Measurements from ENCODE around the gene FLAD1.

FLAD1 gene

DNA sequence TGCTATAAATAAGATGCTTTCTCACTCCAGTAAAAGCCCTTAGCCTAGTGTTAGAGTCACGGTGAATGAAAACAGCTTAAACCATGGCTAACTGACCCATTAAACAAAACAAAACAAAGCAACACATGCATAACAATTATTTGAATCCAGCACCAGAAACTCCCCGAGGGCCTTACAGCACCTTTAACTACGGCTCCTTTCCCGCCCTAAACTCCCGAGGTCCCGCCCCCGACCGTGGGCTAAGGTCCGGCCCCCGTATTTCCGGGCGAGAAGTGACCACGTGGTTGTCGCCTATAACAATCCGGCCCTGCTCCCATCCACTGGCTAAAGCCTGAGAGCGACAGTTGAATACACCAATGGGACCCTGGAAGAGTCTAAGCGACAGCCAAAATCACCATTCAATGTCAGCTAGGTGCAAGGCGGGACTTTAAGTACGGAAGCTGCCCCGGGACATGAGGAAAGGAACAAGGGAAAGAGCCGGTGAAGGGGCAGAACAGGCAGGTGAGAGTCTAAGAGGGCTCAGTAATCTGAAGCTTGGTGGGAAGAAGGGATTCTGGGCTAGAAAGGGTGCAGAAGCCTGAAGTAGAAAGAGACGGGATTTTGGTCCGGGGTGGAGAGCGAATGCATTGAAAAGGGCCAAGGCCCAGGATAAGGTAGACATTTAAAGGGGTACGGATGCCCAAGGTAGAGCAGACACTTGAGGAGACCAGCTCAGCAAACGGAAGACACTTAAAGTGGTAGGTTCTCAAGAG lies at the start of gene FLAD1:
Gene FLAD1 (plus strand): TSS at position 448 of the 752 bp plus-strand sequence. CDS start 351 bp downstream, outside the sequence.
- peak; percentile 100 for DNase-seq

DNA sequence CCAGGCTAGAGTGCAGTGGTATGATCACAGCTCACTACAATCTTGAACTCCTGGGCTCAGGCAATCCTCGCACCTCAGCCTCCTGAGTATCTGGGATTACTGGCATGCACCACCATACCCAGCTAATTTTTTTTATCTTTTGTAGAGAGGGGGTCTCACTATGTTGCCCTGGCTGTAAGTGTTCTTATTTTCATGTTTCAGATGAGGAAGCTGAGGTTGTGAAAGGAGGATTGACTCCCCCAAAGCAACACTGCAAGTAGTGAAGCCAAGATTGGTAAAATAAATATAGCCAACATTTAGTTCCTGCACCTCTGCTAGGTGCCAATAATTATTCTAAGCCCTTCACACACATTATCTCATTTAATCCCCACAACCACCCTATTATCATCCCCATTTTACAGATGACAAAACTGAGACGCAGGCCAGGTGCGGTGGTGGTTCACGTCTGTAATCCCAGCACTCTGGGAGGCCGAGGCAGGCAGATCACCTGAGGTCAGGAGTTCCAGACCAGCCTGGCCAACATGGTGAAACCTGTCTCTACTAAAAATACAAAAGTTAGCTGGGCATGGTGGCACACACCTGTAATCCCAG lies 48.7 kb upstream of the FLAD1 start:
- no peak for DNase-seq

GRCh38 chr1:154935749-154936554 lies 47.2 kb upstream of the FLAD1 start:
- no peak for DNase-seq

DNA sequence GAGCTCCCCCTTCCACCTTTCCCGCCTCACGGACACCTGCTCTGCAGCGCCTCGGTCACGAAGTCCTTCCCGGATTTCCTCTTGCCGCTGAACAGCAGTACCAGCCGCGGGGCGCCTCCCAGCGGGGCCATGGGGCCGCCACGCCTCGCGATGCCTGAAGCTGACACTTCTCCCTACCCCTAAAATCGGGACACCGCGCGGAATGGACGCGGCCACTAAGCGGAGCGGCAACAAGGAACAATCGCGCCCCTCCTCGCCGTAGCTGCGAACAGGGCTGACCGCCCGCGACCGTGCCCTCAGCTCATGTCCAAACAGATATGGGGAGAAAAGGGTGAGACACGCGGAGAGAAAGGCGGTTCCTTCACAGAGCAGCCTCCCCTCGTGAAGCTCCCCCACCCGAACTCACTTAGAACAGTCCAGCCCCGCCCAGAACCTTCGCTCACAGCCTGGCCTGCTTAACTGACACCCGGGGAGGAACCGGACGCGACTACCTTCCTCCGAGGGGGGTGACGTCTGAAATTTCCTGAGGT lies 46.5 kb upstream of the FLAD1 start, which contains the start of gene PMVK:
Gene PMVK (minus strand): TSS at position 165 of the 530 bp plus-strand sequence. CDS start 34 bp downstream, at position 131.
- peak; percentile 97 for DNase-seq

GRCh38 chr1:154937085-154937987 lies 45.8 kb upstream of the FLAD1 start:
- DNase-seq = peak; percentile 94

DNA sequence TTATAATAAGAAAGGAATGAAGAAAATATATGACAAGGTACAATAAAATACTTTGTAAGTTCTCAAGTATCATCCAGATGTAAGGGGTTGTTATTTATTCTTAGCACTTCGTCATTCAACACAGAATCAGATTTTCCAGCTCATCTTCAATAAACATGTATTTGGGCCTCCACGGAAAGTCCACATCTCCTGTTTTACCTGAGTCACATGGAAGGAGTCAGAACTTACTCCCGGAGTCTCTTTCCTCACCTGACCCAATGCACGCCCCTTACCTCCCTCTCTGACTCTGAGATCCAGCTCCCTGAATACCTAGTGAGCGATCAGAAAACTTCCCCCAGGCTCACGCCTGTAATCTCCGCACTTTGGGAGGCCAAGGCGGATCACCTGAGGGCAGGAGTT lies 45.2 kb upstream of the FLAD1 start:
- no peak for DNase-seq

- DNase-seq = no peak
These were observed 44.3 kb upstream of the FLAD1 start for GRCh38 chr1:154938604-154939399.

DNA sequence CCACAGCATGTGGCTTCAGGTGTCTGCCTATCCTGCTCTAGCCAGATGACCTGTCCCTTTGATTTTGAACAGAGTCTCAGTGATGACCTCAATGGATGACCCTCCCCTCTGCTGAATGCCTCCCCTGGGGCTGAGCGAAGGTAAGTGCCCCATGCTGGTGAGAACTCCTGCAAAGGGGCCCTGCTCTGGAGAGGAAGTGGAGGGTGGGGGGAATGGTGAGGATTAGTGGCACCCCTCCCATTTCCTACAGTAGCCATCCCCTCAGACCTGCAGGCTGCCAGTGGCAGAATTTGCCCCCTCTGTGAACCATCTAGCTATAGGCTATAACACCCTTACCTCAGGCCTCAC lies 43.0 kb upstream of the FLAD1 start:
- DNase-seq = no peak

DNA sequence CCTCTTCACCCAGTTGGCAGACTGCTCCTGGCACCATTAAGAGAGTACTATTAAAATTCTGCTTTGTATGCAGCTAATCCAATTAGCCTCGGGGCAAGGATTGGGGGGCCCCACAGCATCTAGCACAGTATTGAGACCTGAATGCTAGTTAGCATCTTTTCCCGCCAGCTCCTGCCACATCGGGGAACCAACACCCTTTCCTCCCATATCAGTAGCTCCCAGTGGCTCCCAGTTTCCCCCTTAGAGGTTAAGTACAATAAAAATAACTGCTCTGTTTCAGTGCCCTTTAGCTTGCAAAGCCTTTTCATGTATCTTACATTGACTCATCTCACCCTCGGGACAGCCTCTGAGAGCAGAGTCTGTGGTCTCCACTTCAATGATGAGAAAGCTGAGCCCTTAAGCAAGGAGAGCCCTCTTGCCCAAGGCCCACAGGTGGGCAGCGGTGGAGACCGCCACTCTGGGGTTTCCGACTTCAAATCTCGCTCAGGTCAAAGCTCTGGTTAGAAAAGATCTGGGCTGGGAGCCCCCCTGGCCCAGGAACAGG lies 42.4 kb upstream of the FLAD1 start:
- no peak for DNase-seq

DNA sequence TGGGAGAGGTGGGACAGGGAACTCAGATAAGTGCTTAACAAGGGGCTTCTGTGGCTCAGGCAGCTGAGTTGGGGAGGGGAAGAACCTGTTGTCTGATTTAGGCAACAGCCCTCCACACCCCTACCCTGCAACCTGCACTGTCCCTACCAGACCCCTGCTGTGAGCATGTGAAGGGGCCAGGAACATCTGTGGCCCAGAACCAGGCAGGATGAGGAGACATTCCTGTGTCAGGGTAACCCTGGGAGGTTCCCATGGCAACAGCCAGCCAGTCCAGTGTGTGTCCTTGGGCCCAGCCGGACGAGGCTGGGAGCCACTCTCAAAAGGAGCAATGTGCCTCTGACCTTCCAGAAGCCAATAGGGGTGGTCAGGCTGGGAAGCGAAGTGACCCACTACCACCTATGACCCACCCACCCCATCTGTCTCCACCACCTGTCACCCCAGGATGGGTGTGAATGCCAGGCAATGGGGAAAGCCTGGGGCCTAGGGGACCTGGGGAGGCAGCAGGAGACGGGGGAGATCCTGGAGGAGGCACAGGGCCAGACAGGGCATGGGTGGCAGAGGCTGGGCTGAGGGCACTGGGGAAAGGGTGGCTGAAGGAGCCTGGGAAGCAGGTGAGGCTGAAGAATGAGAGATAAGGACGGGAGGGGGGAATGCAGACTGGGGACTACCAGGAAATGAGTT lies 41.7 kb upstream of the FLAD1 start:
- no peak for DNase-seq

DNA sequence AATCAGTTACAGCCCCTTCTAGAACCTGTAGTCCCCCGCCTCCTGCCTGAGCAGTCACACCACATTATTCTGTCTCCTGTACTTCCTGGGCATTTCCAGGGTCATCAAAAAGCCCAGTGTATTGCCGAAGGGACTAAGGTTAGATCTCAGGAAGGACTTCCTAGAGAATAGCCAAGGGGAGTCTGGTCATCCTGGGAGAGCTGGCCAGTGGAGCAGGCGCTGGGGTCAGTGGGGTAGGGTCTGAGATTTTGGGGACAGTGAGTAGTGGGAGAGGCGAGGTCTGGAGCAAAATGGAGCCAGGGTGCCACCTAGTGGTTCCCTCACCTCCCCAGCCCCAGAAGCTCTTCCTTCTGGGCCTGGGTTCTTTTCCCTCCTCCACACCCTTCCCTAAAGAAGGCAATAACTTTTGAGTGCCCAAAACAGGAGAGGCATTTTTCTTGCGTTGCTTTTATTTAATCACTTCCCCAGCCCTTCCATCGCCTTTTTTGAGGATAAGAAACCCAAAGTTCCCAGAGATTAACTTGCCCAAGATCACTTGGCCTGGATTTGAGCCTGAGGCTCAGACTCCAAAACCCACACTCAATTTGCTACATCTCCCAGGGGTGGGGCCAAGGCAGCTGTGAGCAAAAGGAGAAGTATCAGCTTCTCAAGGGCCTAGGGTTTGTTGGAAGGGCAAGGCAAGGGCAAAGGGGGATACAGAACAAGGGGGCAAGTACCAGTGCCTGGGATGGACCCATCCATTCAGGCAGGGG lies 39.3 kb upstream of the FLAD1 start:
- peak; percentile 24 for DNase-seq

DNA sequence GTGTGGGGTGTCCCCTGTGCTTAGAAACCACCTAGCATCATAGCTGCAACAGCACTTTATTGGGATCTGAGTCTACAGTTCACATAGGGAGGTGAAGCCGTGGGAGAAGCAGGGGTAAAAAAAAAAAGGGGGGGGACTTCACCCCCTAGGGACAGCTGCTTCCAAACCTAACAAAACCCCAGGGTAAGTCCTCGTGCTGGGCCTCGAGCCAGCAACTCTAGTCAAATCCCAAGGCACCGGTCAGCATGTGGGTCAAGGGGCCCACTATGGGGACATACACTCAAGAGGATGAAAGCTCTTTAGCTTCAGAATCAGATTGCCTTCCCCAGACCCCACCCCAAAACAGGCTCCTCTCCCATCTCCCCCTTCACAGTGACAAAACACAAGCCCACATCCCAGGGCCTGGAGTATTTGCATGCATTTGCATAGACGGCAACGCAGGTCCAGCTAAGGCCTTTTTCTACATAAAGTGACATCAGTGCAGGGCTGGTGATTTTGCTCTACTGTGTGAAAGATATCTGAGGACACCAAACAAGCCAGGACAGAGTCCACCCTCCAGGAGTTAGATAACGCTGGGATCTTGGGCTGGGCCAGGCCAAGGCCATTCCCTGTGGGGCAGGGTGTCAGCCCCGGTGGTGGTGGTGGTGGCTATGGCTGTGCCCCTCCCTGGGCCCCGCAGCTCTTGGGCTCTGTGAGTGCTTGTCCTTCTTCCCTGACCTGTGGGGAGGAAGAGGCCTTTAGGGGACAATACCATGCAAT lies 38.6 kb upstream of the FLAD1 start:
- no peak for DNase-seq

DNA sequence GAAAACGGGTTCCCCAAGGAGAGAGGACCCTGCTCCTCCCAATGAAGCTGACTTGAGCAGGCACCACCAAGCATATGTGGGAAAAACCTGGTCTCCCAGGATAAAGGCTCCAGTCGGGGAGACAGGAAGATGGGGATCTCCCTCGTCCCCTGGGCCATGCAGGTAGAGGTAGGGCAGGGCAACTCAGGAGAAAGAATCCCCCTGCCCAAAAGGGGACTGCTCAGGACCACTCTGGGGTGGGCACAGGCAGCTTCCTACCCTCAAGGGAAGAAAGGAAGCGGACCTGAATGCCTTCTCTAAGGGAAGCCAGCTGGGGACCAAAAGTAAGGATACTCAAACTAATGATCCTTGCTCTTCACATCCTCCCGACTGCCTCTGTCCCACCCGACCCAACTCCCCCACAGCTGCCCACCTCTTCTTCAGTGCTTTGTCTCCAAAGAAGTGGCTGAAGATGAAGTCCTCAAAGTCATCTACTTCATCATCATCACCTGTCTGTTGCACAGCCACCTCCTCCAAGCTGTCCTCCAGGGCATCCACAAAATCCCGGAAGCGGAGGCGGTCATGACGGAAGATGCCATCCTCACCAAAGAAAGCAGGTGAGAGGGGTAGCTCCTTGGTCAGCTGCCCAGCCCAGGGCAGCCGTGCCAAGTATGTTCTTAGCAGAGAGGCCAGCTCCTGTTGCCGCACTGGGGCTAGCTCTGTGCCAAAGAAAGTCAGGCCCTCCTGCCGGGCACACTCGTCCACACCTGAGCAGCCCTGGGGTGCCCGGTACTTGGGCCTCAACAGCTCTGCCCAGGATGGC lies 37.8 kb upstream of the FLAD1 start:
- no peak for DNase-seq

- DNase-seq = no peak
These were observed 36.9 kb upstream of the FLAD1 start for GRCh38 chr1:154945962-154946850.

- no peak for DNase-seq
These were observed 35.1 kb upstream of the FLAD1 start for GRCh38 chr1:154948079-154948478.

DNA sequence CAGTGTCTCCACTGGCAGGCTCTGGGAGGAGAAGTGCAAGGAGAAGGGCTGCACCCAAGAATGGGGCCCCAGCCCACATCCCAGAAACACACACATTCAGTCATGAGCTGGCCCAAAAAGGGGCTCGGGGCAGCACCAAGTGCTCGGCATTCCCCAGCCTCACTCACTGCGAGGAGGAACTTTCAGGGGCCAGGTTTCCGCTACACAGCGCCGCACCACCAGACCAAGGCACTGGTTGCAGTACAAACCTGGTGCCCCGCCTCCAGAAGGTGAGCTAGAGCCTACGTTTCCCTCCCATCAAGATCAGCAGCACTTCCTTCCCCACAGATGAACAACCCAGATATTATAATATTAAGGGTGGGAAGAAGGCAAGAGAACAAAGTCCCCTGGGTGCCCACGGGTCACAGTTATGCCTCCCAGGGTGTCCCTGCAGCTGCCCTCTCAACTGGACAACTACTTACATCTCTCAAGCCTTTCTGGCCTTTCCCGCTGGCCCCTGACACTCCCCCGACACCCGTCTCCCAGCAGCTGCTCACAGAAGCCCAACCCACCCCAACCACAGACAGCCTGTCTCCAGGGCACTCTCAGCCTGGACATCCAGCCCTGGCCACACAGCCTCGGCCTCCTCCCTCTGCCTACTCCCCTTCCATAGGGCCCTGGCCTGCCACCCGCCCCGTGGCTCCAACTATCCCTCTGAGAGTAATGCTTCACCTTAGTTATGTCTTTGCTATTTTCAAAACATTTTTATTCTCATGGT lies 31.1 kb upstream of the FLAD1 start:
- no peak for DNase-seq
